A673 (cell line): ENCODE measurements around the gene DMRT2. TPM values are rescaled to one million over a fixed set of nuclear protein-coding genes. Genes with fewer than 3 reads are reported as not detected.

ENCODE experiments used
- BruUV-seq: library from RNA; stranded (reverse); fragments of 400-500 nt; replicated peaks from 2 replicates; lab custom pipeline; 2021; lab: Mats Ljungman, UMichigan
- CTCF ChIA-PET: fragments of 300-600 bp; sonication (Branson Sonifier 250); formaldehyde crosslinking; loops from one replicate; lab custom pipeline; 2022; ENCODE audit warnings: antibody characterized with exemption; lab: Charles Lee
- POLR2A ChIA-PET: fragments of 300-600 bp; sonication (Branson Sonifier 250); formaldehyde crosslinking; loops from one replicate; lab custom pipeline; 2022; ENCODE audit warnings: antibody characterized with exemption; ENCODE audit not compliant: low non-redundant PET; lab: Charles Lee
- DNase-seq: peaks from one replicate; pipeline ENCODE4 v3.0.0-alpha.2; 2015; ENCODE audit warnings: low spot score
- H3K27ac ChIP-seq: fragments of 200-600 bp; sonication (generic); 2 replicates; pipeline ENCODE4 v1.5.1; 2016; ENCODE audit warnings: mixed run types, low read depth, mild to moderate bottlenecking, mixed read lengths, antibody characterized with exemption, low read length; ENCODE audit not compliant: poor library complexity, severe bottlenecking
- H3K27me3 ChIP-seq: fragments of 200-600 bp; sonication (generic); replicated peaks from 2 replicates; pipeline ENCODE4 v1.6.1; 2017; ENCODE audit warnings: mixed run types, low read depth, mild to moderate bottlenecking, mixed read lengths, antibody characterized with exemption, low read length; ENCODE audit not compliant: insufficient read depth, poor library complexity
- H3K36me3 ChIP-seq: fragments of 200-600 bp; sonication (generic); 2 replicates; pipeline ENCODE4 v1.6.1; 2016; ENCODE audit warnings: mixed run types, mild to moderate bottlenecking, mixed read lengths, antibody characterized with exemption, low read length; ENCODE audit not compliant: insufficient read depth, poor library complexity, severe bottlenecking
- H3K4me1 ChIP-seq: fragments of 200-600 bp; sonication (generic); 2 replicates; pipeline ENCODE4 v1.6.1; 2017; ENCODE audit warnings: mixed run types, mild to moderate bottlenecking, mixed read lengths, antibody characterized with exemption, low read length; ENCODE audit not compliant: insufficient read depth, poor library complexity, severe bottlenecking
- H3K4me3 ChIP-seq: fragments of 200-600 bp; sonication (generic); 2 replicates; pipeline ENCODE4 v1.5.1; 2016; ENCODE audit warnings: low read depth, mixed run types, mild to moderate bottlenecking, mixed read lengths, low read length; ENCODE audit not compliant: poor library complexity, severe bottlenecking
- H3K9me3 ChIP-seq: fragments of 200-600 bp; sonication (generic); 2 replicates; pipeline ENCODE4 v1.6.1; 2016; ENCODE audit warnings: mixed run types, low read depth, mild to moderate bottlenecking, mixed read lengths, antibody characterized with exemption, low read length; ENCODE audit not compliant: poor library complexity, severe bottlenecking
- EZH2 ChIP-seq: fragments of 200-600 bp; sonication (generic); IDR thresholded peaks from 2 replicates; pipeline ENCODE4 v1.6.1; 2017; ENCODE audit warnings: borderline replicate concordance, low read depth, mild to moderate bottlenecking, mixed read lengths, antibody characterized with exemption, low read length; ENCODE audit not compliant: poor library complexity, severe bottlenecking
- intact Hi-C: fragments of 100-400 bp; cut with micrococcal nuclease; formaldehyde crosslinking; loops from one replicate; pipeline ENCODE4 v1.10.0; 2022; ENCODE audit not compliant: unreplicated experiment
- total RNA-seq: library from RNA; stranded (reverse); gene quantifications from 2 replicates; pipeline ENCODE4 v1.2.3, GENCODE V29; 2021
- TF ChIP-seq, protein P1 (sequence below): fragments of 300-800, 200-600 bp; sonication (generic); conservative IDR thresholded peaks from 2 replicates; pipeline ENCODE4 v1.5.1; 2017; ENCODE audit warnings: low read depth, mild to moderate bottlenecking, antibody characterized with exemption, low read length, moderate library complexity, mixed read lengths

DMRT2 gene
- total RNA-seq, 1 experiment from 2014 or later: not detected

GRCh38 chr9:1031951-1032601, 18.1 kb upstream of the DMRT2 start:
- Histone ChIP-seq H3K36me3 (no peaks in the 10 kb centered on the region), H3K4me3 (no peak overlapping the region), H3K9me3 (no peaks in the 10 kb centered on the region), H3K27me3 (peaks cover 58% of the 10 kb centered on the region), H3K4me1 (no peaks in the 10 kb centered on the region), H3K27ac (no peak overlapping the region)
- TF ChIP-seq, protein P1, sequence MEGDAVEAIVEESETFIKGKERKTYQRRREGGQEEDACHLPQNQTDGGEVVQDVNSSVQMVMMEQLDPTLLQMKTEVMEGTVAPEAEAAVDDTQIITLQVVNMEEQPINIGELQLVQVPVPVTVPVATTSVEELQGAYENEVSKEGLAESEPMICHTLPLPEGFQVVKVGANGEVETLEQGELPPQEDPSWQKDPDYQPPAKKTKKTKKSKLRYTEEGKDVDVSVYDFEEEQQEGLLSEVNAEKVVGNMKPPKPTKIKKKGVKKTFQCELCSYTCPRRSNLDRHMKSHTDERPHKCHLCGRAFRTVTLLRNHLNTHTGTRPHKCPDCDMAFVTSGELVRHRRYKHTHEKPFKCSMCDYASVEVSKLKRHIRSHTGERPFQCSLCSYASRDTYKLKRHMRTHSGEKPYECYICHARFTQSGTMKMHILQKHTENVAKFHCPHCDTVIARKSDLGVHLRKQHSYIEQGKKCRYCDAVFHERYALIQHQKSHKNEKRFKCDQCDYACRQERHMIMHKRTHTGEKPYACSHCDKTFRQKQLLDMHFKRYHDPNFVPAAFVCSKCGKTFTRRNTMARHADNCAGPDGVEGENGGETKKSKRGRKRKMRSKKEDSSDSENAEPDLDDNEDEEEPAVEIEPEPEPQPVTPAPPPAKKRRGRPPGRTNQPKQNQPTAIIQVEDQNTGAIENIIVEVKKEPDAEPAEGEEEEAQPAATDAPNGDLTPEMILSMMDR: no peak
- no TSS peak for BruUV-seq
- POLR2A ChIA-PET: no interaction called here
- CTCF ChIA-PET: no interaction called here
- intact Hi-C loops: no loop called here
- no peak for DNase-seq

DNA sequence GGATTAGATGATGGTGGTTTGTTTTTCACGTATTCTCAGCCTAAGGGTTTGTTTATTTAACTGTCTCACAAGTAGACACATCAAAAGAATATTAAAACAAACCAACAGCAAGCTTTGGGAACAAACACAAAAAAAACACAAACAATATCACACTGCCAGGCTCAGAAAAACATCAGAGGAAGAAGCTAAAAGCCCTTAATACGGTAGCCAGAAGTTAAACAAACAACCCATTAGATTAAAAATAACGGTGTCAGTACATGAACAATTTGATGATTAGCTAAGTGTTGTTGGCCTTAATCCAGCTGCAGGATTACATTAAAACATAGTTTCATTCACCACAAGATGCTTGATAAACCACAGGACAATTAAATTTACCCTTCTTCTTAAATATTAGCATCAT, 15.9 kb upstream of the DMRT2 start:
- no peak overlapping the region for H3K27ac ChIP-seq
- BruUV-seq: no TSS peak
- ChIA-PET CTCF (no interaction called here), POLR2A (no interaction called here)
- no peaks in the 10 kb centered on the region for H3K4me1 ChIP-seq
- H3K9me3 ChIP-seq: no peaks in the 10 kb centered on the region
- no peak for DNase-seq
- H3K27me3 ChIP-seq: peaks cover 52% of the 10 kb centered on the region
- H3K4me3 ChIP-seq: no peak overlapping the region
- intact Hi-C loops: no loop called here
- H3K36me3 ChIP-seq: no peaks in the 10 kb centered on the region
- TF ChIP-seq, protein P1: no peak
- TF ChIP-seq EZH2: no peak

GRCh38 chr9:1039589-1039988, 10.6 kb upstream of the DMRT2 start:
- no peaks in the 10 kb centered on the region for H3K36me3 ChIP-seq
- TF ChIP-seq, protein P1: no peak
- no peak for TF ChIP-seq EZH2
- BruUV-seq: no TSS peak
- POLR2A ChIA-PET: no interaction called here
- no peak for DNase-seq
- H3K4me3 ChIP-seq: no peak overlapping the region
- intact Hi-C loops: no loop called here
- H3K27me3 ChIP-seq: peaks cover 68% of the 10 kb centered on the region
- H3K9me3 ChIP-seq: no peaks in the 10 kb centered on the region
- no peak overlapping the region for H3K27ac ChIP-seq
- CTCF ChIA-PET: no interaction called here
- no peaks in the 10 kb centered on the region for H3K4me1 ChIP-seq
